H9 (cell line): ENCODE data around the gene CAPG. TPM values are rescaled to one million over a fixed set of nuclear protein-coding genes. Genes with fewer than 3 reads are reported as not detected.

Experiments used
- DNase-seq: peaks from one replicate; pipeline ENCODE4 v3.0.0-alpha.2; 2017
- H2AFZ ChIP-seq: one replicate; pipeline ENCODE4 v1.6.1; 2013; ENCODE audit warnings: mild to moderate bottlenecking, low read length, control low read depth, moderate library complexity
- H2AK5ac ChIP-seq: 2 replicates; pipeline ENCODE4 v1.6.1; 2013; ENCODE audit warnings: low read length, control low read depth, mixed read lengths; ENCODE audit not compliant: insufficient read length
- H2BK120ac ChIP-seq: one replicate; pipeline ENCODE4 v1.6.1; 2013; ENCODE audit warnings: low read depth, mild to moderate bottlenecking, low read length, control low read depth, inconsistent platforms; ENCODE audit not compliant: poor library complexity, severe bottlenecking
- H2BK12ac ChIP-seq: 2 replicates; pipeline ENCODE4 v1.6.1; 2013; ENCODE audit warnings: low read length, control low read depth, mixed read lengths, low read depth; ENCODE audit not compliant: insufficient read length
- H2BK15ac ChIP-seq: 2 replicates; pipeline ENCODE4 v1.6.1; 2013; ENCODE audit warnings: low read depth, low read length, control low read depth
- H2BK20ac ChIP-seq: one replicate; pipeline ENCODE4 v1.6.1; 2013; ENCODE audit warnings: low read depth, mild to moderate bottlenecking, low read length, control low read depth, inconsistent platforms; ENCODE audit not compliant: poor library complexity, severe bottlenecking
- H2BK5ac ChIP-seq: 2 replicates; pipeline ENCODE4 v1.6.1; 2013; ENCODE audit warnings: low read length, control low read depth, mixed read lengths; ENCODE audit not compliant: insufficient read length
- H3K14ac ChIP-seq: 2 replicates; pipeline ENCODE4 v1.6.1; 2013; ENCODE audit warnings: low read length, control low read depth; ENCODE audit not compliant: insufficient read depth
- H3K18ac ChIP-seq: 2 replicates; pipeline ENCODE4 v1.6.1; 2013; ENCODE audit warnings: low read depth, mild to moderate bottlenecking, mixed read lengths, low read length, control low read depth; ENCODE audit not compliant: insufficient read length
- H3K23ac ChIP-seq: 2 replicates; pipeline ENCODE4 v1.6.1; 2013; ENCODE audit warnings: low read length, control low read depth, mixed read lengths, low read depth; ENCODE audit not compliant: insufficient read length
- H3K23me2 ChIP-seq: 2 replicates; pipeline ENCODE4 v1.6.1; 2013; ENCODE audit warnings: low read depth, mild to moderate bottlenecking, mixed read lengths, low read length, control low read depth; ENCODE audit not compliant: insufficient read length, poor library complexity, severe bottlenecking
- H3K27ac ChIP-seq: 2 replicates; pipeline ENCODE4 v1.5.1; 2013; ENCODE audit warnings: low read length, control low read depth, mixed read lengths, low read depth; ENCODE audit not compliant: insufficient read length
- H3K27me3 ChIP-seq: 2 replicates; pipeline ENCODE4 v1.6.1; 2013; ENCODE audit warnings: low read length, control low read depth, inconsistent platforms; ENCODE audit not compliant: insufficient read depth
- H3K4ac ChIP-seq: 2 replicates; pipeline ENCODE4 v1.6.1; 2013; ENCODE audit warnings: low read depth, mild to moderate bottlenecking, control low read depth, inconsistent platforms, low read length, moderate library complexity
- H3K4me1 ChIP-seq: 2 replicates; pipeline ENCODE4 v1.6.1; 2013; ENCODE audit warnings: low read length, control low read depth, inconsistent platforms; ENCODE audit not compliant: insufficient read depth
- H3K4me2 ChIP-seq: 2 replicates; pipeline ENCODE4 v1.6.1; 2013; ENCODE audit warnings: low read length, control low read depth, mixed read lengths; ENCODE audit not compliant: insufficient read length, insufficient read depth
- H3K56ac ChIP-seq: 2 replicates; pipeline ENCODE4 v1.6.1; 2013; ENCODE audit warnings: low read depth, mild to moderate bottlenecking, mixed read lengths, low read length, control low read depth; ENCODE audit not compliant: insufficient read length
- H3K79me1 ChIP-seq: 2 replicates; pipeline ENCODE4 v1.6.1; 2013; ENCODE audit warnings: low read depth, mild to moderate bottlenecking, moderate library complexity, low read length, control low read depth, inconsistent platforms; ENCODE audit not compliant: insufficient read depth, poor library complexity, severe bottlenecking
- H3K79me2 ChIP-seq: 2 replicates; pipeline ENCODE4 v1.6.1; 2013; ENCODE audit warnings: low read length, control low read depth, inconsistent platforms; ENCODE audit not compliant: insufficient read depth
- H3K9ac ChIP-seq: 2 replicates; pipeline ENCODE4 v1.6.1; 2013; ENCODE audit warnings: low read length, control low read depth, mixed read lengths; ENCODE audit not compliant: insufficient read length; ENCODE audit errors: extremely low read depth
- H3K9me3 ChIP-seq: one replicate; pipeline ENCODE4 v1.6.1; 2013; ENCODE audit warnings: low read depth, low read length, inconsistent platforms; ENCODE audit not compliant: control insufficient read depth
- H3T11ph ChIP-seq: one replicate; pipeline ENCODE4 v1.6.1; 2013; ENCODE audit warnings: mild to moderate bottlenecking, low read length, control low read depth, inconsistent platforms
- H4K20me1 ChIP-seq: one replicate; pipeline ENCODE4 v1.6.1; 2013; ENCODE audit not compliant: control insufficient read depth, insufficient read length, insufficient read depth
- H4K5ac ChIP-seq: 2 replicates; pipeline ENCODE4 v1.6.1; 2013; ENCODE audit warnings: low read depth, mild to moderate bottlenecking, mixed read lengths, low read length, control low read depth; ENCODE audit not compliant: insufficient read length
- H4K8ac ChIP-seq: replicated peaks from 2 replicates; pipeline ENCODE4 v1.6.1; 2013; ENCODE audit warnings: low read length, control low read depth, mixed read lengths, low read depth; ENCODE audit not compliant: insufficient read length
- H4K91ac ChIP-seq: 2 replicates; pipeline ENCODE4 v1.6.1; 2013; ENCODE audit warnings: low read depth, mild to moderate bottlenecking, moderate library complexity, mixed read lengths, low read length, control low read depth; ENCODE audit not compliant: insufficient read length
- H3K27ac Mint-ChIP-seq, 3 experiments: 2 replicates in 2 of 3; 3 replicates in 1 of 3; pipeline ENCODE4 v1.8.0; 2020 to 2021; ENCODE audit warnings: mixed read lengths in 3 of 3, mild to moderate bottlenecking in 1 of 3, moderate library complexity in 1 of 3
- H3K27me3 Mint-ChIP-seq: 2 replicates; pipeline ENCODE4 v1.8.0; 2021; ENCODE audit warnings: low read depth, mild to moderate bottlenecking, moderate library complexity, mixed read lengths
- H3K36me3 Mint-ChIP-seq, 3 experiments: 2 replicates in 2 of 3; 3 replicates in 1 of 3; pipeline ENCODE4 v1.8.0; 2020 to 2021; ENCODE audit warnings: low read depth in 3 of 3, mixed read lengths in 3 of 3; ENCODE audit not compliant: insufficient read depth in 1 of 3
- H3K4me1 Mint-ChIP-seq, 2 experiments: 2 replicates each; pipeline ENCODE4 v1.8.0; 2020; ENCODE audit warnings: mixed read lengths in 2 of 2
- H3K4me3 Mint-ChIP-seq, 2 experiments: 2 replicates in 1 of 2; 3 replicates in 1 of 2; pipeline ENCODE4 v1.8.0; 2020 to 2021; ENCODE audit warnings: mild to moderate bottlenecking in 2 of 2, mixed read lengths in 2 of 2, moderate library complexity in 1 of 2
- H3K9me3 Mint-ChIP-seq, 2 experiments: 2 replicates in 1 of 2; 3 replicates in 1 of 2; pipeline ENCODE4 v1.8.0; 2020; ENCODE audit warnings: mild to moderate bottlenecking in 2 of 2, mixed read lengths in 2 of 2, moderate library complexity in 1 of 2
- CTCF ChIP-seq: fragments of 200-600 bp; sonication (generic); conservative IDR thresholded peaks from 3 replicates; pipeline ENCODE4 v1.8.0; 2021; ENCODE audit warnings: antibody characterized with exemption, mild to moderate bottlenecking
- WGBS: extraction: QIAGEN DNeasy Blood & Tissue Kit; methylation state at CpG from one replicate; pipeline ENCODE4 v1.1.7; 2013; ENCODE audit warnings: missing lambda C conversion rate, low lambda C conversion rate, mixed read lengths; ENCODE audit not compliant: insufficient read length; ENCODE audit errors: extremely low coverage; 5-methylcytosine and 5-hydroxymethylcytosine counted together
- total RNA-seq: library from RNA; stranded (reverse); gene quantifications from 2 replicates; pipeline ENCODE4 v1.2.1, GENCODE V29; 2021

The CAPG gene
- total RNA-seq, 1 experiment from 2014 or later, result 72.8 TPM

- Mint-ChIP-seq H3K27me3 (peaks cover 3% of the 10 kb centered on the region), H3K36me3 (no peaks in the 10 kb centered on the region), H3K4me1 (peaks cover 0 to 11% of the 10 kb centered on the region in 2 experiments; a peak in 1 of 4 replicates), H3K9me3 (no peaks in the 10 kb centered on the region), H3K27ac (peak overlapping the region in 1 of 3 experiments; percentile 52; a peak in 1 of 7 replicates), H3K4me3 (no peak overlapping the region)
- Histone ChIP-seq H3K4me2 (no peak overlapping the region), H3T11ph (no peak overlapping the region), H4K20me1 (no peaks in the 10 kb centered on the region), H4K91ac (no peak overlapping the region), H3K18ac (no peak overlapping the region), H2BK5ac (no peak overlapping the region), H3K9me3 (no peaks in the 10 kb centered on the region), H3K56ac (no peak overlapping the region), H2BK12ac (no peak overlapping the region), H3K23ac (no peak overlapping the region), H3K23me2 (no peaks in the 10 kb centered on the region), H2AFZ (no peak overlapping the region), H3K27me3 (no peaks in the 10 kb centered on the region), H3K9ac (no peak overlapping the region), H3K14ac (no peak overlapping the region), H3K79me1 (no peaks in the 10 kb centered on the region), H3K4me1 (no peaks in the 10 kb centered on the region), H4K5ac (no peak overlapping the region), H2BK120ac (no peak overlapping the region), H3K4ac (no peak overlapping the region), H3K27ac (no peak overlapping the region), H2BK20ac (no peak overlapping the region), H2AK5ac (no peak overlapping the region), H4K8ac (no peak overlapping the region), H3K79me2 (no peaks in the 10 kb centered on the region), H2BK15ac (no peak overlapping the region)
- no CpG with 5 or more reads among the region's 14 CpGs for WGBS
- no peak for DNase-seq
- TF ChIP-seq CTCF, result no peak
Measured at GRCh38 chr2:85446296-85447221, 36.4 kb upstream of the CAPG start.
